HG02840 (cell line): ENCODE measurements around the gene CEP72.
"Not testable (repeated sequence)": the region's sequence is repeated elsewhere in the genome, so short reads cannot be mapped to it uniquely, and the experiment has no call there.

ENCODE experiments used
- ATAC-seq: cut with Tn5 transposase; IDR thresholded peaks from one replicate; pipeline ENCODE4 v1.9.1; 2021; ENCODE audit warnings: mild to moderate bottlenecking, moderate library complexity, moderate number of reproducible peaks; ENCODE audit not compliant: unreplicated experiment, low FRiP score

Gene CEP72

DNA sequence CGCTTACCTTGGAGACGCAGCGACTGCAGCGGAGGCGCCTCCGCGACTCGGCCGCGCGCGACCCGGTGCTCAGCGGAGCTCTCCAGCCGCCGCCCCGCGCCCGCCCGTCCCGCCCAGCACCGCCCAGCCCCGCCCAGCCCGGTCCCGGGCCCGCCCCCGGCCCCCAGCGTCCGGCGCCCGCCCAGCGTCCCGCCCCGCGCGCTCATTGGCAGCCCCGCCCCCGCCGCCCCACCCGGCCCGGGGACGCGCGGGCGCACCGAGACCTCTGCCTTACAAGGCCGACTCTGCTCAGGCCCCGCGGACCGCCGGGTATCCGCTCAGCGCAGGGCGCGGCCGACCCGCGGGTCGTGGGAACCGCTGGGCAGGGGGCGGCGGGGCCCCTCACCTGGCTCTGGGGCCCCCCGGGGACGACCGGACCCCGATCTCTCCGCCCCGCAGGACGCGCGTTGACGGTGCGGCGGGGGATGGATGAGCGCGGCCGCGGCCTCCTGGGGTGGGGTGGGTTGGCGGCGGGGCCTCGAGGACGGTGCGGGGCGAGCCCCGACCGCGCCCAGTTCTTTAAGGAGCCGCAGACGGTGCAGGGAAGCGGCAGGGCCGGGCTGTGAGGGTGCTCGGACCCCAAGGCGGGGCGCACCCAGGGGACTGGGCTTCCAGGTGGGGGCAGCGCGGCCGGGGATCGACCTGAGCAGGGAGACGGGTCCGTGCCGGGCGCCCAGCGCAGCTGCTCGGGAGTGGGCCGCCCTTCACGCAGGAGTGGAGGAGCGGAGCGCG is 81.3 kb downstream of the CEP72 start, which contains the start of gene TPPP:
Gene TPPP, minus strand, starts transcription at position 82 of the 771 bp plus-strand sequence. CDS start 15,292 bp downstream, outside the sequence.
- ATAC-seq: not testable (repeated sequence)

DNA sequence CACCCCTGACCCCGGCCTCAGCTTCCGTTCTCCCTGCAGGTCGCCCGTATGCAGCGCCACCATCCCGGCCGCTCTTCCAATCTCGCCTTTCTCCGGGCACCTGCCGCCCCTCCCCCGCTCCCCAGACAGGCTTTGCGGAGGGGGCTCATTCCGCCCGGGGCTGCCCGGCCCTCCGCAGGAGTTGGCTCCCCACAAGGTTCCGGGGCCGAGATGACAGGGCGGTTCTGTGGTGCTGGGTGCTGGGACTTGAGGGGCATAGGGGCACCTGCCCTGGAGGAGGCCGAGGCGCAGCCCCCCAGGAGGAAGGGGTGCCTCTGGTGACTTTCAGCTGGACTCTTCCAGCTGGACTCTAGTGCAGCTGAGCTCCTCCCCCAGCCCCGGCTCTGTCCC is 81.9 kb downstream of the CEP72 start:
- ATAC-seq: not testable (repeated sequence)

DNA sequence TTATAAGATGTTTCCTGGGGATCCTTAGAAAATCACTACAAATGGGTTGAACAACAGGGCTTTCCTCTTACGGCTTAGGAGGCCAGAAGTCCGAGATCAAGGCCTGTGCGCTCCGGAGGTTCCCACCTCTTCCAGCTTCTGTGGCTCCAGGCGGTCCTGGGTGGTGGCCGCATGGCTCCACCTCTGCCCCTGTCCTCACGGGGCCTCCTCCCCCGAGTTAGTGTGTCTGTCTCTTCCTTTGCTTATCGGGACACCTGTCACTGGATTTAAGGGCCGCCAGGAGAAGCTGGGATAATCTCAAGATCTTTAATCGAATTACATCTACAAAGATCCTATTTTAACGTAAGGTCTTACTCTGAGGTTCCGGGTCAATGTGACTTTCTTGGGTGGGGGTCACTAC is 83.3 kb downstream of the CEP72 start:
- ATAC-seq: not testable (repeated sequence)

GRCh38 chr5:696191-696590 is 84.1 kb downstream of the CEP72 start:
- ATAC-seq: not testable (repeated sequence)

- ATAC-seq: not testable (repeated sequence)
Observed at GRCh38 chr5:696753-697702, 84.9 kb downstream of the CEP72 start.
